ENCODE measurements around the gene MEGF10.
"Not testable (repeated sequence)": the region's sequence is repeated elsewhere in the genome, so short reads cannot be mapped to it uniquely, and the experiment has no call there.

Gene MEGF10

GRCh38 chr5:127307868-127308267 is 17.3 kb downstream of the MEGF10 start:
- Histone ChIP-seq H4K91ac (ENCODE audit: low read length) (no peak overlapping the region), H2BK120ac (ENCODE audit: low read depth, low read length) (no peak overlapping the region), H2BK12ac (ENCODE audit: low read length in 2 of 2) (no peak overlapping the region), H3K79me1 (replicated peaks; ENCODE audit: low read length, poor library complexity, severe bottlenecking) (no peaks in the 10 kb centered on the region), H3K4ac (ENCODE audit: low read depth in 1 of 2, low read length in 2 of 2) (no peak overlapping the region), H4K8ac (ENCODE audit: low read length) (no peak overlapping the region), H2BK15ac (ENCODE audit: low read depth, poor library complexity, severe bottlenecking) (no peak overlapping the region), H3K4me2 (ENCODE audit: low read length, poor library complexity, severe bottlenecking) (no peak overlapping the region), H3K27ac (ENCODE audit: low read length, poor library complexity, severe bottlenecking) (no peak overlapping the region), H2AK5ac (ENCODE audit: low read length, severe bottlenecking) (no peak overlapping the region), H2BK5ac (ENCODE audit: low read depth, low read length, poor library complexity, severe bottlenecking) (no peak overlapping the region), H3K27me3 (ENCODE audit: control insufficient read depth in 1 of 2, insufficient read depth in 1 of 2, low read length in 2 of 2) (no peaks in the 10 kb centered on the region), H3K4me3 (ENCODE audit: insufficient read depth in 1 of 2, low read depth in 1 of 2, low read length in 2 of 2) (no peak overlapping the region), H2AFZ (ENCODE audit: low read depth, low read length) (no peak overlapping the region), H3K18ac (ENCODE audit: low read depth in 1 of 2, low read length in 2 of 2) (no peak overlapping the region), H3K14ac (ENCODE audit: low read length in 2 of 2) (no peak overlapping the region), H3K9ac (ENCODE audit: low read length) (no peak overlapping the region), H3K23ac (ENCODE audit: low read length in 2 of 2) (no peak overlapping the region), H3K9me3 (ENCODE audit: control insufficient read depth, low read length) (no peaks in the 10 kb centered on the region), H3K36me3 (ENCODE audit: control insufficient read depth in 1 of 2, insufficient read depth in 2 of 2, low read depth in 1 of 2, low read length in 2 of 2) (no peaks in the 10 kb centered on the region), H3K4me1 (ENCODE audit: control insufficient read depth, insufficient read depth, low read depth, low read length) (peaks cover 5% of the 10 kb centered on the region)
- no peak for DNase-seq
- 90% methylated on average over 5 of the region's 6 CpGs for WGBS

GRCh38 chr5:127308325-127308724 is 17.7 kb downstream of the MEGF10 start:
- not testable (repeated sequence) for H3K9ac ChIP-seq (ENCODE audit: low read length); H3K18ac ChIP-seq (ENCODE audit: low read depth in 1 of 2, low read length in 2 of 2); H3K4me3 ChIP-seq (ENCODE audit: insufficient read depth in 1 of 2, low read depth in 1 of 2, low read length in 2 of 2); H3K14ac ChIP-seq (ENCODE audit: low read length in 2 of 2); H4K91ac ChIP-seq (ENCODE audit: low read length); H2AK5ac ChIP-seq (ENCODE audit: low read length, severe bottlenecking); H3K27me3 ChIP-seq (ENCODE audit: control insufficient read depth in 1 of 2, insufficient read depth in 1 of 2, low read length in 2 of 2); H3K36me3 ChIP-seq (ENCODE audit: control insufficient read depth in 1 of 2, insufficient read depth in 2 of 2, low read depth in 1 of 2, low read length in 2 of 2); H3K27ac ChIP-seq (ENCODE audit: low read length, poor library complexity, severe bottlenecking); H3K4me1 ChIP-seq (ENCODE audit: control insufficient read depth, insufficient read depth, low read depth, low read length); H4K8ac ChIP-seq (ENCODE audit: low read length); H3K23ac ChIP-seq (ENCODE audit: low read length in 2 of 2); H2AFZ ChIP-seq (ENCODE audit: low read depth, low read length); H2BK120ac ChIP-seq (ENCODE audit: low read depth, low read length); H3K4me2 ChIP-seq (ENCODE audit: low read length, poor library complexity, severe bottlenecking); H2BK15ac ChIP-seq (ENCODE audit: low read depth, poor library complexity, severe bottlenecking); H3K4ac ChIP-seq (ENCODE audit: low read depth in 1 of 2, low read length in 2 of 2); H2BK5ac ChIP-seq (ENCODE audit: low read depth, low read length, poor library complexity, severe bottlenecking); H3K9me3 ChIP-seq (ENCODE audit: control insufficient read depth, low read length); DNase-seq; H2BK12ac ChIP-seq (ENCODE audit: low read length in 2 of 2); H3K79me1 ChIP-seq (replicated peaks; ENCODE audit: low read length, poor library complexity, severe bottlenecking)
- WGBS, result 93% methylated on average over 5 of the region's 7 CpGs

GRCh38 chr5:127308945-127309344 is 18.3 kb downstream of the MEGF10 start:
- Histone ChIP-seq H3K23ac (ENCODE audit: low read length in 2 of 2) (no peak overlapping the region), H3K27ac (ENCODE audit: low read length, poor library complexity, severe bottlenecking) (no peak overlapping the region), H3K4me3 (ENCODE audit: insufficient read depth in 1 of 2, low read depth in 1 of 2, low read length in 2 of 2) (no peak overlapping the region), H3K4ac (ENCODE audit: low read depth in 1 of 2, low read length in 2 of 2) (no peak overlapping the region), H4K91ac (ENCODE audit: low read length) (no peak overlapping the region), H3K4me2 (ENCODE audit: low read length, poor library complexity, severe bottlenecking) (no peak overlapping the region), H3K9me3 (ENCODE audit: control insufficient read depth, low read length) (no peaks in the 10 kb centered on the region), H3K36me3 (ENCODE audit: control insufficient read depth in 1 of 2, insufficient read depth in 2 of 2, low read depth in 1 of 2, low read length in 2 of 2) (no peaks in the 10 kb centered on the region), H3K27me3 (ENCODE audit: control insufficient read depth in 1 of 2, insufficient read depth in 1 of 2, low read length in 2 of 2) (no peaks in the 10 kb centered on the region), H3K18ac (ENCODE audit: low read depth in 1 of 2, low read length in 2 of 2) (no peak overlapping the region), H3K14ac (ENCODE audit: low read length in 2 of 2) (no peak overlapping the region), H2BK15ac (ENCODE audit: low read depth, poor library complexity, severe bottlenecking) (no peak overlapping the region), H3K4me1 (ENCODE audit: control insufficient read depth, insufficient read depth, low read depth, low read length) (peaks cover 5% of the 10 kb centered on the region), H3K9ac (ENCODE audit: low read length) (no peak overlapping the region), H2AFZ (ENCODE audit: low read depth, low read length) (no peak overlapping the region), H2BK5ac (ENCODE audit: low read depth, low read length, poor library complexity, severe bottlenecking) (no peak overlapping the region), H3K79me1 (replicated peaks; ENCODE audit: low read length, poor library complexity, severe bottlenecking) (no peaks in the 10 kb centered on the region), H2AK5ac (ENCODE audit: low read length, severe bottlenecking) (no peak overlapping the region), H4K8ac (ENCODE audit: low read length) (no peak overlapping the region), H2BK120ac (ENCODE audit: low read depth, low read length) (no peak overlapping the region), H2BK12ac (ENCODE audit: low read length in 2 of 2) (no peak overlapping the region)
- no peak for DNase-seq
- WGBS, result 50% methylated on average over 2 of the region's 3 CpGs

- Histone ChIP-seq H2BK120ac (ENCODE audit: low read depth, low read length) (no peak overlapping the region), H2BK15ac (ENCODE audit: low read depth, poor library complexity, severe bottlenecking) (no peak overlapping the region), H2AK5ac (ENCODE audit: low read length, severe bottlenecking) (no peak overlapping the region), H4K8ac (ENCODE audit: low read length) (no peak overlapping the region), H3K4me2 (ENCODE audit: low read length, poor library complexity, severe bottlenecking) (no peak overlapping the region), H3K23ac (ENCODE audit: low read length in 2 of 2) (no peak overlapping the region), H3K4ac (ENCODE audit: low read depth in 1 of 2, low read length in 2 of 2) (no peak overlapping the region), H4K91ac (ENCODE audit: low read length) (no peak overlapping the region), H3K9me3 (ENCODE audit: control insufficient read depth, low read length) (no peaks in the 10 kb centered on the region), H3K9ac (ENCODE audit: low read length) (no peak overlapping the region), H3K27me3 (ENCODE audit: control insufficient read depth in 1 of 2, insufficient read depth in 1 of 2, low read length in 2 of 2) (no peaks in the 10 kb centered on the region), H2BK5ac (ENCODE audit: low read depth, low read length, poor library complexity, severe bottlenecking) (no peak overlapping the region), H3K27ac (ENCODE audit: low read length, poor library complexity, severe bottlenecking) (no peak overlapping the region), H2BK12ac (ENCODE audit: low read length in 2 of 2) (no peak overlapping the region), H3K18ac (ENCODE audit: low read depth in 1 of 2, low read length in 2 of 2) (no peak overlapping the region), H3K14ac (ENCODE audit: low read length in 2 of 2) (no peak overlapping the region), H3K4me1 (ENCODE audit: control insufficient read depth, insufficient read depth, low read depth, low read length) (peaks cover 4% of the 10 kb centered on the region), H3K79me1 (replicated peaks; ENCODE audit: low read length, poor library complexity, severe bottlenecking) (no peaks in the 10 kb centered on the region), H3K36me3 (ENCODE audit: control insufficient read depth in 1 of 2, insufficient read depth in 2 of 2, low read depth in 1 of 2, low read length in 2 of 2) (no peaks in the 10 kb centered on the region), H3K4me3 (ENCODE audit: insufficient read depth in 1 of 2, low read depth in 1 of 2, low read length in 2 of 2) (no peak overlapping the region), H2AFZ (ENCODE audit: low read depth, low read length) (no peak overlapping the region)
- DNase-seq, result no peak
- WGBS, result 95% methylated on average over 2 of the region's 2 CpGs
These were observed 20.8 kb downstream of the MEGF10 start for GRCh38 chr5:127311349-127311748.
